ENCODE measurements around the gene YIF1B. TPM values are rescaled to one million over a fixed set of nuclear protein-coding genes. Genes with fewer than 3 reads are reported as not detected.
A peak's percentile ranks its signal among the peaks of the same experiment; 100 is the strongest.

The YIF1B gene
- total and polyA plus RNA-seq, 5 donors from 2014 or later = 22.9 to 47.7 (median 35.6) TPM

- Histone ChIP-seq H3K27ac (ENCODE audit: insufficient read depth, low read length, poor library complexity, severe bottlenecking) (no peak overlapping the region), H3K4me1 (ENCODE audit: control insufficient read depth, insufficient read depth, low read length, poor library complexity, severe bottlenecking) (no peaks in the 10 kb centered on the region), H3K4me3 (ENCODE audit: low read depth, low read length) (no peak overlapping the region), H3K9me3 (ENCODE audit: control insufficient read depth in 2 of 2, low read length in 2 of 2) (no peaks in the 10 kb centered on the region), H3K36me3 (ENCODE audit: control insufficient read depth, insufficient read depth, low read length) (no peaks in the 10 kb centered on the region), H3K27me3 (ENCODE audit: control insufficient read depth, insufficient read depth, low read length) (no peaks in the 10 kb centered on the region)
- Mint-ChIP-seq H3K36me3 (no peaks in the 10 kb centered on the region), H3K27ac (no peak overlapping the region), H3K27me3 (no peaks in the 10 kb centered on the region), H3K9me3 (no peaks in the 10 kb centered on the region), H3K4me1 (no peaks in the 10 kb centered on the region), H3K4me3 (no peak overlapping the region)
- no peak for ATAC-seq (ENCODE audit: low read depth in 2 of 2)
- DNase-seq = no peak
Observed at GRCh38 chr19:38298821-38299680, 16.7 kb downstream of the YIF1B start.

DNA sequence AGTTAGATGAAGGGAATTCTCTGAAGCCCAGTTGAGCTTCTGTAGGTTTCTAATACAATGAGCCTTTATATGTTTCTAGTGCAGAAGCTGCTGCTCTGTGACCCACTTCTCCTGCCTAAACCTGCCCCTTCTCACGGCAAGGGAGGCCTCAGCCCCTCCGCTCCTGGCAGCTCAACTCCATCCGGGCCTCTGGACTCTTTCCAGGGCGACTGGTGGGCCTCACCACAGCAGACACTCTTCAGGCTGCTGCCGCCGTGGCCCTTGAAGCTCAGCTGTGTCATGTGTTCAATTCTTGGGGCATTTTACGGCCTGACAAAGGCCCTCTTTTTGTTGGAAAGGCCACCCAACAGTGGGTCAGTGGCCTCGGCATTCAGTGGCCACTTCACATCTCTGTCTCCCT, 21.7 kb downstream of the YIF1B start:
- H3K9me3 ChIP-seq (ENCODE audit: control insufficient read depth in 2 of 2, low read length in 2 of 2) = no peaks in the 10 kb centered on the region
- H3K4me1 Mint-ChIP-seq = no peaks in the 10 kb centered on the region
- no peak overlapping the region for H3K27ac Mint-ChIP-seq

DNA sequence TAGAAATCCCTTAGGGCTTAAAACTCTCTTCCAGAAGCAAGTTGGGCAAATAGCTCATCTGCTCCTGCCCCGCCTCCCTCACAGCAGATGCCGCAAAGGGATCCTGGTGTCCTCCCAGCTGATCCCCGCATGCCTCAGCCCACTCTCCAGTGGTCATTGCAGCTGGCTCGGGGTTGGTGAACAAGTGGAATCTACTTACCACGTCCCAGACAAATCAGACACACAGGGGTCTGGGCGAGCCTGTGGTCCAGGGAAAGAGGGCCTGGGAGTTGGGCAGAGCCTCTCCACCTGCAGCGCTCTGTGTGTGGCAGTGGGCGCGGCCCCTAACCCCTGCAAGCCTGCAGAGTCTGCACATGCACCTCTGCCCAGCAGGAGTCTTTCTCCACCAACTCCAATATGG, 22.5 kb downstream of the YIF1B start:
- H3K4me1 Mint-ChIP-seq = no peaks in the 10 kb centered on the region
- no peaks in the 10 kb centered on the region for H3K27me3 Mint-ChIP-seq
- Histone ChIP-seq H3K4me3 (ENCODE audit: low read depth, low read length) (no peak overlapping the region), H3K9me3 (ENCODE audit: control insufficient read depth in 2 of 2, low read length in 2 of 2) (no peaks in the 10 kb centered on the region), H3K27me3 (ENCODE audit: control insufficient read depth, insufficient read depth, low read length) (no peaks in the 10 kb centered on the region), H3K27ac (ENCODE audit: insufficient read depth, low read length, poor library complexity, severe bottlenecking) (no peak overlapping the region), H3K36me3 (ENCODE audit: control insufficient read depth, insufficient read depth, low read length) (no peaks in the 10 kb centered on the region), H3K4me1 (ENCODE audit: control insufficient read depth, insufficient read depth, low read length, poor library complexity, severe bottlenecking) (no peaks in the 10 kb centered on the region)
- H3K4me3 Mint-ChIP-seq = no peak overlapping the region
- H3K9me3 Mint-ChIP-seq = no peaks in the 10 kb centered on the region
- H3K36me3 Mint-ChIP-seq = peaks cover 12% of the 10 kb centered on the region
- H3K27ac Mint-ChIP-seq = no peak overlapping the region
- ATAC-seq (ENCODE audit: low read depth in 2 of 2) (no peak), DNase-seq (no peak)

More for the DNA sequence above, 21.7 kb downstream of the YIF1B start:
- DNase-seq = no peak
- ATAC-seq (ENCODE audit: low read depth in 2 of 2) = no peak
- H3K36me3 Mint-ChIP-seq = peaks cover 12% of the 10 kb centered on the region
- H3K27me3 Mint-ChIP-seq = no peaks in the 10 kb centered on the region
- Histone ChIP-seq H3K36me3 (ENCODE audit: control insufficient read depth, insufficient read depth, low read length) (no peaks in the 10 kb centered on the region), H3K4me3 (ENCODE audit: low read depth, low read length) (no peak overlapping the region), H3K27ac (ENCODE audit: insufficient read depth, low read length, poor library complexity, severe bottlenecking) (no peak overlapping the region), H3K4me1 (ENCODE audit: control insufficient read depth, insufficient read depth, low read length, poor library complexity, severe bottlenecking) (no peaks in the 10 kb centered on the region), H3K27me3 (ENCODE audit: control insufficient read depth, insufficient read depth, low read length) (no peaks in the 10 kb centered on the region)
- H3K4me3 Mint-ChIP-seq = no peak overlapping the region
- no peaks in the 10 kb centered on the region for H3K9me3 Mint-ChIP-seq

- H3K4me3 Mint-ChIP-seq = no peak overlapping the region
- DNase-seq = no peak
- no peak for ATAC-seq (ENCODE audit: low read depth in 2 of 2)
- H3K4me3 ChIP-seq (ENCODE audit: low read depth, low read length) = no peak overlapping the region
- no peaks in the 10 kb centered on the region for H3K4me1 ChIP-seq (ENCODE audit: control insufficient read depth, insufficient read depth, low read length, poor library complexity, severe bottlenecking)
- no peaks in the 10 kb centered on the region for H3K36me3 ChIP-seq (ENCODE audit: control insufficient read depth, insufficient read depth, low read length)
- H3K27ac Mint-ChIP-seq = peak overlapping the region in 1 of 3 donors; percentile 20
- H3K27ac ChIP-seq (ENCODE audit: insufficient read depth, low read length, poor library complexity, severe bottlenecking) = no peak overlapping the region
- no peaks in the 10 kb centered on the region for H3K9me3 Mint-ChIP-seq
- H3K27me3 Mint-ChIP-seq = no peaks in the 10 kb centered on the region
- H3K27me3 ChIP-seq (ENCODE audit: control insufficient read depth, insufficient read depth, low read length) = no peaks in the 10 kb centered on the region
- H3K9me3 ChIP-seq (ENCODE audit: control insufficient read depth in 2 of 2, low read length in 2 of 2) = no peaks in the 10 kb centered on the region
- H3K4me1 Mint-ChIP-seq = no peaks in the 10 kb centered on the region
- peaks cover 12% of the 10 kb centered on the region for H3K36me3 Mint-ChIP-seq
Observed at GRCh38 chr19:38291855-38292254, 23.9 kb downstream of the YIF1B start.

- Histone ChIP-seq H3K9me3 (ENCODE audit: control insufficient read depth in 2 of 2, low read length in 2 of 2) (no peaks in the 10 kb centered on the region), H3K4me1 (ENCODE audit: control insufficient read depth, insufficient read depth, low read length, poor library complexity, severe bottlenecking) (no peaks in the 10 kb centered on the region), H3K36me3 (ENCODE audit: control insufficient read depth, insufficient read depth, low read length) (no peaks in the 10 kb centered on the region), H3K27ac (ENCODE audit: insufficient read depth, low read length, poor library complexity, severe bottlenecking) (no peak overlapping the region), H3K4me3 (ENCODE audit: low read depth, low read length) (no peak overlapping the region), H3K27me3 (ENCODE audit: control insufficient read depth, insufficient read depth, low read length) (no peaks in the 10 kb centered on the region)
- no peaks in the 10 kb centered on the region for H3K27me3 Mint-ChIP-seq
- peaks cover 18% of the 10 kb centered on the region for H3K36me3 Mint-ChIP-seq
- H3K27ac Mint-ChIP-seq = no peak overlapping the region
- no peaks in the 10 kb centered on the region for H3K4me1 Mint-ChIP-seq
- DNase-seq (no peak), ATAC-seq (ENCODE audit: low read depth in 2 of 2) (no peak)
- H3K9me3 Mint-ChIP-seq = no peaks in the 10 kb centered on the region
- H3K4me3 Mint-ChIP-seq = no peak overlapping the region
Observed at GRCh38 chr19:38290631-38291147, 25.1 kb downstream of the YIF1B start.

DNA sequence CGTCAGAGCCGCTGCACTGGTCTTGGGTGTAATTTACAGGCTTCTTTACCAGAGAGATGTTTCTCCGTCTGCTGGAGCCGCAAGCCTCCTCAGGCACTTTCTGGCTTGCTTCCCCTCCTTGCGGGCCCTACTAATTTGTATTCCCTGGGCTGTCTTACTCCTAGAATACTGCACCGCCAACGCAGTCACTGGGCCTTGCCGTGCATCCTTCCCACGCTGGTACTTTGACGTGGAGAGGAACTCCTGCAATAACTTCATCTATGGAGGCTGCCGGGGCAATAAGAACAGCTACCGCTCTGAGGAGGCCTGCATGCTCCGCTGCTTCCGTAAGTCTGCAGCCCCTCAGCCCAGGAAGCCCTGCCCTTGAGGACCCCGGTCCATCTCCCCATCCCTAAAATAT, 25.8 kb downstream of the YIF1B start:
- Mint-ChIP-seq H3K4me3 (no peak overlapping the region), H3K27me3 (no peaks in the 10 kb centered on the region), H3K4me1 (no peaks in the 10 kb centered on the region), H3K9me3 (no peaks in the 10 kb centered on the region), H3K36me3 (peaks cover 18% of the 10 kb centered on the region), H3K27ac (peak overlapping the region in 1 of 3 donors; percentile 60)
- Histone ChIP-seq H3K4me1 (ENCODE audit: control insufficient read depth, insufficient read depth, low read length, poor library complexity, severe bottlenecking) (no peaks in the 10 kb centered on the region), H3K9me3 (ENCODE audit: control insufficient read depth in 2 of 2, low read length in 2 of 2) (no peaks in the 10 kb centered on the region), H3K4me3 (ENCODE audit: low read depth, low read length) (no peak overlapping the region), H3K36me3 (ENCODE audit: control insufficient read depth, insufficient read depth, low read length) (no peaks in the 10 kb centered on the region), H3K27me3 (ENCODE audit: control insufficient read depth, insufficient read depth, low read length) (no peaks in the 10 kb centered on the region), H3K27ac (ENCODE audit: insufficient read depth, low read length, poor library complexity, severe bottlenecking) (no peak overlapping the region)
- ATAC-seq (ENCODE audit: low read depth in 2 of 2) (no peak), DNase-seq (no peak)

DNA sequence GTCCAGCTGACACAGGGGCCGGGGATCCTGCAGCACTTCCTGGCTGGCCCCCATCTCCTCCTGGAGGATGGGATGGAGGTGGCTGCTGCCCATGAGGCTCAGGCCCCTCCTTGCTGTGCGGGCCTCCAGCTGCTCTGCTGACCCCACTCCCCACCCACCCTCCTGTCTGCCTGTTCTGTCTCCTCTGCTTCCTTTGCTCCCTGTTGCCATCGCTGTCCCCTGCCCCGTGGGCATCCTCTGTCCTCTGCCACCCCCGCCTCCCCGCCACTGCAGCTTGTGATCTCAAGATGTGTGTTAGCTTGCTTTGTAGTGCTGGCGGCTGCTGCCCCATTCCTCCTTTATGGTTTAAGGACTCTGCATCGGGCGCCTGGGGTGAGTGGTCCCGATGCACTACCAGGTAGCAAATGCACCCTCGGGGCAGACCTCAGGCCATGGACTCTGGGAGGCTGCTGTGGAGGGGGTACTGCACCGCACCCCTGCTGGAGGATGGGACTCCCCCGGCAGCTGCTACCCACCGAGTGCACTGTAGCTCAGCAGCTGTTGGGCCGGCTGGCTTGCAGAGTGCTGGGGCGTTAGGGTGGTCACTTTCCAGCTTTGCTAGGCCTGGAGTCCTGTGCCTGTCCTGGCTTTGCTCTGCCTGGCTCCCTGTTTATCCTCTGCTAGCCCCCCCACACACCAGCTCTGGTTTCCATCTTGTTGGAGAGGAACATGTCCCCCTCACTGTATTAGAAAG, 27.5 kb downstream of the YIF1B start:
- peaks cover 18% of the 10 kb centered on the region for H3K36me3 Mint-ChIP-seq
- H3K27me3 Mint-ChIP-seq = no peaks in the 10 kb centered on the region
- H3K4me3 ChIP-seq (ENCODE audit: low read depth, low read length) = no peak overlapping the region
- H3K4me3 Mint-ChIP-seq = no peak overlapping the region
- ATAC-seq (ENCODE audit: low read depth in 2 of 2) (no peak), DNase-seq (no peak)
- no peak overlapping the region for H3K27ac ChIP-seq (ENCODE audit: insufficient read depth, low read length, poor library complexity, severe bottlenecking)
- no peak overlapping the region for H3K27ac Mint-ChIP-seq
- no peaks in the 10 kb centered on the region for H3K27me3 ChIP-seq (ENCODE audit: control insufficient read depth, insufficient read depth, low read length)
- H3K36me3 ChIP-seq (ENCODE audit: control insufficient read depth, insufficient read depth, low read length) = no peaks in the 10 kb centered on the region
- no peaks in the 10 kb centered on the region for H3K9me3 Mint-ChIP-seq
- H3K4me1 ChIP-seq (ENCODE audit: control insufficient read depth, insufficient read depth, low read length, poor library complexity, severe bottlenecking) = no peaks in the 10 kb centered on the region
- H3K9me3 ChIP-seq (ENCODE audit: control insufficient read depth in 2 of 2, low read length in 2 of 2) = no peaks in the 10 kb centered on the region
- no peaks in the 10 kb centered on the region for H3K4me1 Mint-ChIP-seq

All from CD4-positive, CD25-positive, alpha-beta regulatory T cell (primary cell).